GM19025 (cell line): ENCODE results near the gene CHCHD6.

Experiments
- ATAC-seq: cut with Tn5 transposase; IDR thresholded peaks from one replicate; pipeline ENCODE4 v1.9.1; 2021; ENCODE audit warnings: mild to moderate bottlenecking, low read depth, moderate library complexity; ENCODE audit not compliant: unreplicated experiment

Gene CHCHD6

DNA sequence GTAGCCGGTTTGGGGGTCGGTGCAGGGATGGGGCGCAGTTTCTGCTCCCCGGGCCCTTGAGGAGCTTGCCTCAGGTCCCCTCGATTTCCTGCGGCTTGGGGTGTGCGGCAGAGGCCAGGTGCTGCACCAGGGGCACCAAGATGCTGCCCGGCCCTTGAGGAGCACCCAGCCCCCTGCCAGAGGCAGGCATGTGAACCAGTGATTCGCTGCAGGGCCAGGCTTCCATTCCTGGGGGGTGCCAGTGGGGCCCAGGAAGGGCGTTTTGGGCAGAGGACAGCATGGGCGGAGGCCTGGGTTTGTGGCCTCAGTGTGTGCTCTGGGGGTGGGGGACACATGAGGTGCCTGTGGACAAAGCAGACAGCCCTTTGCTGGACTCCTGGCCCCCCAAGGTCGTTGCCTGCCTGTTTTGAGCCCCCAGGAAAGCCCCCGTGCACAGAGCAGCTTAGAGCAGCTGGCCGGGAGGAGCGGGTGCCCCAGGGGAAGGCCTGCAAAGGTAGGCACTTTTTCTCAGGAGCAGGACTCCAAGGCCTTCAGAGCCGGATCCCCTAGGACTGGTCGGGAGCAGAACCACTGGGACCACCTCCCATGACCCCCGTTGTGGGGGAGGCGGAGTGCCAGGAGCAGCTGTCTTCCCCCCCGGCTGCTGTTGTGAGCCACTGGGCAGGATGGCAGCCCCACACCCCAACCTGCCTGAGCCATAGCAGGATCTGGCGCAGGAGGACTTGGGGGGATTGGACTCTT, 280.5 kb downstream of the CHCHD6 start:
- ATAC-seq = no peak

DNA sequence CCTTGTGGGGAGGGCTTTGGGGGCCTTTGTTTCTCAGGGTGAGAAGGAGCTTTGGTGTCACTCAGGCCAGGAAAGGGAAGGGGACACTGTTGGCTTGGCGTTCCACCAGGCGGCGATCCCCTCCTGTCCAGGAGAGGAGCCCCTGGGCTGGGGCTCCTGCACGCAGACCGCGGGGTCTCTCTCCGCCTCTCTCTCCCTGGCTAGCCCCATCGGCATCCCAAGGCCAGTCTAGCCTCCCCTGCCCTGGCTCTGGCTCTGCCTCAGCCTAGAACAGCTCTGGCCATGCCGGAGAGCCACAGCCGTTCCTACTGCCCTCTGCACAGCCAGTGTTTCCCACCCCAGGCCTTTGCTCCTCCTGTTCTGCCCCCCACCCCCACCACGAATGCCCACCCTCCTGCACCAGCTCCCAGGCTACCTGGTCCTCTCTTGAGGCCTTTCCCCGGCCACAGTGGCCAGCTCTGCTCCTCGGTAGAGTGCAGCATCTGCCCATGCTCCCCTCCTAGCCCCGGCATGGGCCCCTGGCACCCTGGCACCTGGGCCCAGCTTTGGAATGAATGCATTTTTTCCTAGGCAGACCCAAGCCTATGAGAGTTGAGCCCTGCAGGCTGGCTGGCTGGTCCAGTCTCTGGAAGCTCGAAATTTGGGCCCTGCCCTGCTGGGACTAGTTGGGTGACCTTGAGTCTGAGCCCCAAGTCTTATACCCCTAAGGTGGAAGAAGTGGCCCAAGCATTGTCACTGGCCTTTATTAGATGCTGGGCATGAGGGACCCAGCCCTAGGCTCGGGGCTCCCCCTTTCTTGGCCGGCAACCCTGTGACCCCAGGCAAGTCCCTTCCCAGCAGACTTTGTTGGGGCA, 281.3 kb downstream of the CHCHD6 start:
- ATAC-seq = no peak

GRCh38 chr3:126986001-126986400, 282.0 kb downstream of the CHCHD6 start:
- no peak for ATAC-seq

DNA sequence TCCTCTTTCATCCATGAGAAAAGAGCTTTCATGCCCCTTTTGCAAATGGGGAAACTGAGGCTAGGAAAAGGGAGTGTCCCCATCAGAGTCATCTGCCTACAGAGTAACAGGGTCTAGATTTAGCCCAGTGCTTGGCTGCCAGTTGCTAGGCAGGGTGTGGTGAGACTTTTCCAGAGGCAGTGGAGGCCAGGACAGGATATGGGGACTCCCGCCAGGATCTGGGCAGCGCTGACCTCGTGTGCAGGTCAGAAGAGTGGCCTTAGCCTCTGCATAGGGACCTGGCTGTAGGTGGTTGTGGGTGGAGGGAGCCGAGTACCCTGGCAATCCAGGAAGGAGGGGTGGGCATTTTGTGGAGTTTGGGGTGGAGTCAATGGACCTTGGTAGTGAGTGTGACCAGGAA, 283.1 kb downstream of the CHCHD6 start:
- ATAC-seq = no peak

GRCh38 chr3:126987596-126987995, 283.6 kb downstream of the CHCHD6 start:
- ATAC-seq = no peak

GRCh38 chr3:126988451-126989021, 284.5 kb downstream of the CHCHD6 start:
- ATAC-seq = no peak

- no peak for ATAC-seq
Measured at GRCh38 chr3:126989316-126990023, 285.4 kb downstream of the CHCHD6 start.

- ATAC-seq = no peak
Measured at GRCh38 chr3:126990024-126990700, 286.1 kb downstream of the CHCHD6 start.

DNA sequence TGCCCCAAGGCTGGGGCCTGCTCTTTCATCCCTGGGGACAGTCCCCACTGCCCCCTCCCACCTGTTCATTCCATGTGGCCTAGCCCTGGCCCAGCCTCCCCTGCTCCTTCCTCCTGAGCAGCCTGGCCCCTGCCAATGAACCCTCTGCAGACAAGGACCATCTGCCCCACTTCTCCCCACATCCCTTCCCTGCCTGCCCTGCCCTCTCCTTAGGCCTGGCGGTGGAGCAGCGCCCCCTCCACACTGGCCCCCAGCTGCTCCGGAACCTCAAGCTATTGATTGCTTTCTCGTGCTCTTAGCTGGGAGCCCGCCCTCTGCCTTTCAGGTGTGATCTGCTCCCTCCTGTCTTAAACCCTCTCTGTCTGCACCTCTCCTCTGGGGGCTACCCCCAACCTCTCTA, 286.9 kb downstream of the CHCHD6 start:
- ATAC-seq = no peak

DNA sequence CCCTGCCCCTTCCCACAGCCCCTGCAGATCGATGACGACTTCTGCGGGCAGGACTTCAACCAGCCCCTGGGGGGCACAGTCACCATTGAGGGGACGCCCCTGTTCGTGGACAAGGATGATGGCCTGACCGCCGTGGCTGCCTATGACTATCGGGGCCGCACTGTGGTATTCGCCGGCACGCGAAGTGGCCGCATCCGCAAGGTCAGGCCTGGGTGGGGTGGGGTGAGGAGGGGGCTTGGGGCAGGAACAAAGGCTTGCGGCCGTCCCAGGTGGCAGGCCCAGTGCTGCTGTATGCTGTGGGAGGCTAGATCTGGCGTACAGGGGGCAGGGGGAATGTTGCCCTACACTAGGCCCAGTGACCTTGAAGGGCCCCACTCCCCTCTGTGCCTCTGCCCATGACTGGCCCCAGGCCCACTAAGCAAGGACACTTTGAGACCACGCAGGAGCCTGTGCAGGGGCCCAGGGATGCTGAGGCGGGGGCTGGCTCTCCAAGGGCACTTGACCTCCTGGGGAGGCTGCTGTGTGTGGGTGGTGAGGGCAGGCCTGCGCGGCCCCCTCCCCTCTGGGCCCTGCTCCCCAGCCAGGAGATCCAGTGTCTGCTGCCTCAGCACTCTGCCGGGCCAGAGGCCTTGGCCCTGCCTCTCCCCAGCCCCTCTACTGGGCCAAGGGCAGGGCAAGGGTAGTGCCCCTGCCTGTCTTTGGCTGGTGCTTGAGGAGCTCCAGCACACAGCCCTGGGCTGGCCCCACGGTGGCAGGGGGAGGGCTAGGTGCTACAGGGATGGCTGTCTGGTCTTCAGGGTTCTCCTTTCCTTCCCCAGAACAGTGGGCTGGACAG, 287.5 kb downstream of the CHCHD6 start:
- ATAC-seq = no peak

DNA sequence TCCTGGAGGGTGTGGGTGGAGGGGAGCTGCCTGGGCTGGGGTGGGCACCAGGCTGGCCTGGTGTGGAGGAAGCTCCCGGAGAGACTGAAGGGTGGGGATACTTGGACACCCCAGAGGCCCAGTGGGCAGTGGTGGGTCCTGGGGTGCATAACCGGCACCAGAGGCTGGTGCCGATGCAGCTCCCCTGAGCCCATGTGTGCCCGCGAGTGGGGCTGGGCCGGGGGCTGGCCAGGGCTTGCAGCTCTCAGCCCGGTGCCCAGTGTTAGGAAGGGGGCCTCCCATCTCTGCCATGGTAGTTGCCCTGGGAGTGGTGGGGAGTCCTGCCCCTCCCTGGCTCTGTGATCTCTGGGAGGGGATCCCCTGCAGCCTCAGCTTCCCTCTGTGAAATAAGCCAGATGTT, 288.2 kb downstream of the CHCHD6 start:
- ATAC-seq = no peak

GRCh38 chr3:126992776-126993175, 288.7 kb downstream of the CHCHD6 start:
- no peak for ATAC-seq

- ATAC-seq = no peak
Measured at GRCh38 chr3:126993436-126993835, 289.4 kb downstream of the CHCHD6 start.

DNA sequence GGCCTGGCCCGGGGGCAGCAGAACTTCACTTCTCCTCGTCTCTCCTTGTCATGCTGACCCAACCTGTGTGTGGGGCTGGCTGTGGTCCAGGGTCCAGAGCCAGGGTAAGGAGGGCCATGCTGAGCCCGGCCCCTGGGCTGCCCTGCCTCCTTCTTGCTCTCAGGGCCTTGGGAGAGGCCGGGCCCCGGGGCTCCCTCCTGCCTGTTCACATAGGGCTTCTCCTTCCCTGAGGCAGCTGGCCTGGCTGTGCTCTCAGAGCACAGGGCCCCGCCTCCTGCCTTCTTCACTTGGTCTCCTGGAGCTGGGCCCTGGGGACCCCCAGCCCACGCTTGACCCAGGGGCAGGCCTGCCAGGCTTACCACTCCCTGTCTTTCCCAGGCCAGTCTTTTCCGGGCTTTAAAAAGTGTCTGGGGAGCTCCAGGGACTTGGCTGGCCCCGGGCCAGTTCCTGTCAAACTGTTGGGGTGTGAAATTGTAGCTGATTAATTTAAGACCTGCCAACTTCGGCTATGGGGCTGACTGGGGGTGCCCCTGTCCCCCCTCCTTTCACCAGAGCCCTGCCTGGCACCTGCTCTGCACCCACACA, 290.7 kb downstream of the CHCHD6 start:
- no peak for ATAC-seq

DNA sequence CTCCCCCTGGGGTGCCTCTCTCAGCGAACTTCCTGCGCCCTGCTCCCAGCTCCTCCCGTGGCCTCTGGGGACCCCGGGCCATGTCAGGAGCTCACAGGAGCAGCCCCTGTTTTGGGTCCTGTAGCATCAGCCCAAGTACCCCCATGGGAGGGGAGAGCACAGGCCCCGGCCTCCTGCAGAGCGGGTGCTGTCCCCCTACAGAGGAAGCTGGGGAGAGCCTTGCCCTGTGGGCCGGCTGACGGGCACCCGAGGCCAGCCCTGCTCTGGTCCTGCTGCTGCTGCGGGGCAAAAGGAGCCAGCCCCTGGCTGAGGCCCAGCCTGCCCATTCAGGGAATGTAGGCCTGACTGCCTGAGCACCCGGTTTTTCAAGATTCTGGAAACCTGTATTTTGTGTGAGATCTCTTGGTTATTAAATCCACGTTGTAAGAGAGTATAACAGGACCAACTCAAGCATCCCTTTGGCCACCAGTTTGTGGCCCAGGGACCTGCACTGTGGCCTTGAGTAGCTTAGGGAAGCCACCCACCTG, 291.3 kb downstream of the CHCHD6 start:
- ATAC-seq = no peak

DNA sequence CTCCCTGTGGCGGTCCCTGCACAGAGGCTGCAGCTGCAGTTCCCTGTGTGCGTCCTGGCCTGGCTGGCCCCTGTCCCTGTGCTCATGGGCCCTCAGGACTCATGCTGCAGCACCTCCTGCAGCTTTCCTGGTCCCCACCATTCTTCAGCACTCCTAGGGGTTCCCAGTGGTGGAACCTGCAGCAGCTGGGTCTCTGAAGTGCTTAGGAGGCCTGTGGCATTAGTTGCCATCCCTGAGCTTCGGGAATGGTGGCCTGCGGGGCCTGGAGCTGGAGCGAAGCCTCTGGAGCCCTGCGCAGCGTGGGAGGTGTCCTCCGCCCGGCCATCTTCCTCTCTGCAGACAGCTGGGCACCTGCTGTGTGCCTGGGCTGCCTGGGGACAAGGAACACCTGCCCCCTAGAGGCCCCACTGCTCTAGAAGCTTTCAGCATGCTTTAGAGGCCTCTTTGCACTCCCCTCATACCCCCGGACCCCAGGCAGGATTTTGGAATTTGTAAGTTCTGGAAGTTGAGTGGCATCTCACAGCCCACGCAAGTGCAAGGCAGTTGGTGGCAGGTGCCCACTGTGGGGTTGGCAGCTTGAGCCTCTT, 292.0 kb downstream of the CHCHD6 start:
- no peak for ATAC-seq

GRCh38 chr3:126996905-126997304, 292.9 kb downstream of the CHCHD6 start:
- no peak for ATAC-seq

GRCh38 chr3:126997455-126998038, 293.5 kb downstream of the CHCHD6 start:
- no peak for ATAC-seq
